ENCODE measurements around the gene FXYD6.

Gene FXYD6

DNA sequence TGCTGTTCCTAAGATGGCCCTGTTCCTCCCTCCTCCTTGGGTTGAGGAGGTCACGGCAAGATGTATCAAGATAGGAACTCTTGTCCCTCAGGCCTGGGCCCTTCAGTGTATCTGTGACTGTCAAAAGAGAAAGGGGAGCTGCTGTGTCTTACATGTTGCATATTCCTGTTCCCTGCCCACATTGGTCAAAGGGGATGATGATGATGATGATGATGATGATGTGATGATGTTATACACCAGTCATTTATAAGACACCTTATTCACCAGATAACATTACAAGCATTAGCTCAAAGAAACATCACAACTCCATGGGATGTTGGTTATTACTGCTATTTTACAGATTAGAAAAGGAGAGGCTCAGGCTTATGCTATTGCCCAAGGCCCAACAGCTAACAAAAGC is 13.7 kb downstream of the FXYD6 start:
- FAIRE-seq = no peak
- no peak for DNase-seq (ENCODE audit: insufficient read length, low spot score)
- no peak for TF ChIP-seq CTCF (IDR thresholded peaks at IDR 0.05; ENCODE audit: insufficient read depth, missing control alignments)

DNA sequence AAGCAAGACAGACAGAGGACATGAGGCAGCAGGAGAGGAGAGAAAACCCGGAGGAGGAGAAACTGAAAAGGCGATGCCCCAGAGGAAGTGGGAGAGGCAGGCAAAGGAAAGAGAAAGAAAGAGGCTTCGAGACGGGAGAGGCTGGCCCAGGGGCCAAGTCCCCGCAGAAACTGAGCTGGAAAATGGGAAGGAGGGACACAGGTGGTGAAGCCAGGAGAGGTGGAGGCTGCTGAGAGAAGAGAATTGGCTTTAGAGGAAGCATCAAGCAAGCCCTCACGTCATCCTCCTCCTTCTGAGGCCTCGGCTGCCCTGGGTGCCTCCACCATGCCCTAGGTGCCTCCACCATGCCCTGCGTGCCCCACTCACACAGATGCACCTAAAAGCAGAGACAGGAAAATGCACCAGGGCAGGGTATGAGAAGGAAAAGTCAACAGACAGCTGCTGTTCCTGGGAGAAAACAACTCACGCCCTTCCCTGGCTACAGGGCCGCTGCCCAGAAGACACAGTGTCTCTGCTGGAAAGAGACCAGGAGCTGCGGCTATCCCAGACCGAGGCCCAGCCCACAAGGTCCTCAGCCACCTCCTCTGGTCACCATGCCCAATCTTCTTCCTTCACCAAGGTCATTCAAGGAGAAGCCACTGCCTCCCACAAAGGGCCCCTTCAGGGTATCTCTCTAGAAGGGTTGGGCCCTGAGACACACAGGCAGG is 14.3 kb downstream of the FXYD6 start:
- DNase-seq (ENCODE audit: insufficient read length, low spot score) (no peak), FAIRE-seq (no peak)
- TF ChIP-seq CTCF (IDR thresholded peaks at IDR 0.05; ENCODE audit: insufficient read depth, missing control alignments) = no peak

DNA sequence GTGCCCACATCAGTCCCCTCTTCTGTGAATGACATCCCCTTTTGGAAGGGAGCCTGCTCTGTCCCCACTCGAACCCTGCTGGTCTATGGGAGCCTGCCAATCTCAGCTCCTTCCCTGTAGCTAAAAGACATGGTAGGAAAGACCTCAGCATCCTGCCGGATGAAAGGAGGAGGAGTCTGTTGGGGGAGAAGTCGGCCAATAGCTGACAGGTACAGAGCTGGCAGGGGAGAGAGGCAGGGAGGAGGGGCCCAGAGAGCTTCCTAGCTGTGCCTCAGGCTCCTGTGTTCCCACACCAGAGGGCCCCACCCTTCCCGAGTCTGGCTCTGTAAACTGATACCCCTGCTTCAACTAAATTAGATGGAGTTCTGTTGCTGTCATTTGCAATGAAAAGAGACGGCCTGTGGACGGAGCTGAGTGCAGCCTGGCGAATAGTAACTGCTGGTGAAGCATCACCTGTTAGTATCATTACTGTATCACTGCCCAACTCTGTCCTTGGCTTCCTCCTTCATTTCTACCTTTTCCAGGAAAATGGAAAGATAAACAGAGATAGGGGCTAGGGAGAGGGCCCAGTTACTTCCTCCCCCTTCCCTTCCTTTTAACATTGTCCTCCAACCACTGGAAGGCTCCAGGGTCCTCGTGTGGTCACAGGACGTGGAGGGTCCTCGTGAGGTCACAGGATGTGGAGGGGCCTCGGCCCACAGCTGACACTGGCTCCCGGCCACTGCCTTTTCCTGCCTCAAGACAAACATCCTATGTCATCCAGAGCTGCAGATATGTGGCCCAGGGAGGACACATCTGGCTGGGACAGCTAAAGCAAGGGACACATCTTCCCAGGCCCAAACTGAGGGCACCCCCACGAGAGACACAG is 15.1 kb downstream of the FXYD6 start:
- no peak for DNase-seq (ENCODE audit: insufficient read length, low spot score)
- TF ChIP-seq CTCF (IDR thresholded peaks at IDR 0.05; ENCODE audit: insufficient read depth, missing control alignments) = no peak
- FAIRE-seq = no peak

DNA sequence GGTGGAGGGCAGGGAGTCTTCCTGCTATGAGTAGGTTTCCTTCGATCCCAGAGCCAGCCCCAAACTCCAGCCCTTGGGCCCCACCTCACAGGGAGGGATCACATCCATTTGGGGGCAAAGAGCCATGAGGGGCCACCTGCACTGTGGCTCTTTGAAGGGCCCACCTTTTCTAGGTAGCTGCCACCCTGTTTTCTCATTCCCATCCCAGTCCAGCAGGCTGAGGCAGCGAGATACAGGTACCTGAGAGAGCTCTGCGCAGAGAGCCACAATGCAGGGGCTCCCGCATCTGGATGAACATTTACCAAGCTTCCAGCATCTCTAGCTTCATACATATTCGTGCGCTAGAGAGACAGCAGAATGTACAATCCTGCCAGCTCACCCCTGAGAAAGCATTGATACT is 16.3 kb downstream of the FXYD6 start:
- FAIRE-seq (no peak), DNase-seq (ENCODE audit: insufficient read length, low spot score) (no peak)
- TF ChIP-seq CTCF (IDR thresholded peaks at IDR 0.05; ENCODE audit: insufficient read depth, missing control alignments) = no peak

DNA sequence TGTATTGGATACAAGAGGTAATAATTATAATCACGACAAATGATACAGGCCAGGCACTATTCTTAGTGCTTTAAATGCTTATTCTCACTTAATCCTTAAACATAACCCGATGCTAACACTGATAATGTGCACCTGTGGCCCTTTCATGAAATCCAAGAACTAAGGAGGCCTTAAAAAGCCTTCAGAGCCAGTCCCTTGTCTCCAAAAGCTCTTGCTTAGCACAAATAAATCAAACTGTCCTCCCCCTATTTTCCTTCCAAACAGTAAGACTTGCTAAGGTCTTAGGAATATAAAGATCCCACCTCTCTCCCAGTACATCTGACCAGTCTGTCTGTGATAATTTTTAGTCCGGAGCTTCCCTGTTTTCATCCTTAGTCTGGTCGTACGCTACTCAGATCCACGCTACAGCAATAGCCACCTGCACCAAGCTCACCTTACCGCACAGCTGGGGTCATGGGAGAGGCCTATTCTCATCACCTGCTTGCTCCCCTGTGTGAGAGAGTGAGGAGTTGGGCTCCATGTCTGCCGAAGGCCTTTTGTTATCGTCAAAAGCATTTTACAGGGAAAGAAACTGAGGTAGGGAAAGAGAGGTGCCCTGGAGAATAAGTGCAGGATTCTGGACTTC is 16.9 kb downstream of the FXYD6 start:
- no peak for FAIRE-seq
- DNase-seq (ENCODE audit: insufficient read length, low spot score) = no peak
- no peak for TF ChIP-seq CTCF (IDR thresholded peaks at IDR 0.05; ENCODE audit: insufficient read depth, missing control alignments)

DNA sequence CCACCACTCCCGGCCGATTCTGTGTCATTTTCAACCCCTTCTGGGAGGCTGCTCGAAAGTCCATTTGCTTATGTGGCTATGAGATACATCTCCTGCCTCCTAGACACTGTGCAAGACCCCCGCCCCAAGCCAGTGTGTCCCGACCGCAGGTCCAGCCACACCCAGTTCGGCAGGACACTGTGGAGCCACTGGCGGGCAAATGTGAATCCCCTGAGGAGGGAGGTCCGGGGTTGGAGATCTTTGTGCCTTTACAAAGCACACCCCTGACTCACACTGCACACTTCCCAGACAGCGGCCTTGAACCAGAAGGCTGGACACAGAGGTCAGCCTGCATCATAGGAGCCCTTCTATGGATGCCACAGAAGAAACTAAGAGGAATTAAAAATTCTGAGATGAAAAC is 17.4 kb downstream of the FXYD6 start:
- TF ChIP-seq CTCF (IDR thresholded peaks at IDR 0.05; ENCODE audit: insufficient read depth, missing control alignments) = no peak
- FAIRE-seq (no peak), DNase-seq (ENCODE audit: insufficient read length, low spot score) (no peak)
